Ramos (cell line): ENCODE results near the gene SPN.
"Not testable (repeated sequence)": the region's sequence is repeated elsewhere in the genome, so short reads cannot be mapped to it uniquely, and the experiment has no call there.

Experiments
- in situ Hi-C: fragments of 300-500 bp; cut with MboI; formaldehyde crosslinking; loops from one replicate; pipeline ENCODE4 v1.14.3; 2022; ENCODE audit warnings: low sequenced_read_pairs; ENCODE audit not compliant: unreplicated experiment

Gene SPN

GRCh38 chr16:29645694-29646187 lies 17.3 kb upstream of the SPN start:
- in situ Hi-C loops: no loop called here

GRCh38 chr16:29646947-29647346 lies 16.1 kb upstream of the SPN start:
- in situ Hi-C loops: no loop called here

- in situ Hi-C loops: no loop called here
Observed at GRCh38 chr16:29649588-29650494, 13.2 kb upstream of the SPN start.

- in situ Hi-C loops: no loop called here
Observed at GRCh38 chr16:29650771-29651170, 12.3 kb upstream of the SPN start.

- in situ Hi-C loops: no loop called here
Observed at GRCh38 chr16:29651774-29652349, 11.2 kb upstream of the SPN start.

- in situ Hi-C loops: no loop called here
Observed at GRCh38 chr16:29653471-29653870, 9.6 kb upstream of the SPN start.

- in situ Hi-C loops: not testable (repeated sequence)
Observed at GRCh38 chr16:29653890-29654289, 9.2 kb upstream of the SPN start.

GRCh38 chr16:29656688-29657523 lies 6.1 kb upstream of the SPN start:
- in situ Hi-C loops: no loop called here

- in situ Hi-C loops: no loop called here
Observed at GRCh38 chr16:29658705-29659104, 4.3 kb upstream of the SPN start.

GRCh38 chr16:29662000-29662728 lies 883 bp upstream of the SPN start:
- in situ Hi-C loops: no loop called here

- in situ Hi-C loops: no loop called here
Observed at GRCh38 chr16:29662729-29663015, 375 bp upstream of the SPN start.

GRCh38 chr16:29663807-29664090 lies 702 bp downstream of the SPN start:
- in situ Hi-C loops: no loop called here

- in situ Hi-C loops: no loop called here
Observed at GRCh38 chr16:29664091-29664921, 1.3 kb downstream of the SPN start.

- in situ Hi-C loops: no loop called here
Observed at GRCh38 chr16:29665294-29666077, 2.4 kb downstream of the SPN start.

GRCh38 chr16:29667322-29667610 lies 4.2 kb downstream of the SPN start:
- in situ Hi-C loops: not testable (repeated sequence)

- in situ Hi-C loops: no loop called here
Observed at GRCh38 chr16:29667755-29668154, 4.7 kb downstream of the SPN start.

- in situ Hi-C loops: no loop called here
Observed at GRCh38 chr16:29668267-29668666, 5.2 kb downstream of the SPN start.

GRCh38 chr16:29673501-29673900 lies 10.5 kb downstream of the SPN start:
- in situ Hi-C loops: no loop called here

- in situ Hi-C loops: no loop called here
Observed at GRCh38 chr16:29674188-29674587, 11.1 kb downstream of the SPN start.
